ENCODE results near the gene CCDC93. TPM values are rescaled to one million over a fixed set of nuclear protein-coding genes. Genes with fewer than 3 reads are reported as not detected.

The CCDC93 gene
- total and polyA plus RNA-seq, 2 donors from 2014 or later: 6.7 to 36.3 TPM

GRCh38 chr2:117944816-117945215, 69.1 kb downstream of the CCDC93 start:
- no peaks in the 10 kb centered on the region for H3K27me3 ChIP-seq (ENCODE audit: control insufficient read depth, insufficient read depth, low read length)
- peaks cover 7 to 78% (median 56%) of the 10 kb centered on the region in 3 donors for H3K36me3 ChIP-seq (ENCODE audit: control insufficient read depth in 2 of 3, insufficient read depth in 3 of 3, low read length in 3 of 3)
- DNase-seq: no peak
- no peak for TF ChIP-seq CTCF (IDR thresholded peaks at IDR 0.05; ENCODE audit: borderline replicate concordance, extremely low read depth, insufficient read depth)
- no peak overlapping the region for H3K27ac ChIP-seq (ENCODE audit: low read depth in 2 of 2, low read length in 2 of 2)
- H3K9ac ChIP-seq (ENCODE audit: low read length in 3 of 3): no peak overlapping the region
- no peaks in the 10 kb centered on the region for H3K9me3 ChIP-seq (ENCODE audit: control insufficient read depth in 2 of 3, insufficient read depth in 1 of 3, low read length in 3 of 3)
- no peak for FAIRE-seq
- no peak overlapping the region for H3K4me3 ChIP-seq (ENCODE audit: low read length in 3 of 3)
- intact Hi-C loops (cut with DNase I): no loop called here
- H3K4me1 ChIP-seq (ENCODE audit: control insufficient read depth in 2 of 3, insufficient read depth in 2 of 3, low read depth in 1 of 3, low read length in 3 of 3): no peaks in the 10 kb centered on the region

- no peak for TF ChIP-seq CTCF (IDR thresholded peaks at IDR 0.05; ENCODE audit: borderline replicate concordance, extremely low read depth, insufficient read depth)
- Histone ChIP-seq H3K36me3 (ENCODE audit: control insufficient read depth in 2 of 3, insufficient read depth in 3 of 3, low read length in 3 of 3) (peaks cover 7 to 74% (median 65%) of the 10 kb centered on the region in 3 donors), H3K9ac (ENCODE audit: low read length in 3 of 3) (no peak overlapping the region), H3K9me3 (ENCODE audit: control insufficient read depth in 2 of 3, insufficient read depth in 1 of 3, low read length in 3 of 3) (no peaks in the 10 kb centered on the region), H3K4me3 (ENCODE audit: low read length in 3 of 3) (no peak overlapping the region), H3K27me3 (ENCODE audit: control insufficient read depth, insufficient read depth, low read length) (no peaks in the 10 kb centered on the region), H3K27ac (ENCODE audit: low read depth in 2 of 2, low read length in 2 of 2) (no peak overlapping the region), H3K4me1 (ENCODE audit: control insufficient read depth in 2 of 3, insufficient read depth in 2 of 3, low read depth in 1 of 3, low read length in 3 of 3) (no peaks in the 10 kb centered on the region)
- DNase-seq: peak in 1 of 5 donors; percentile 22
- FAIRE-seq: no peak
- intact Hi-C loops (cut with DNase I): no loop called here
Observed at GRCh38 chr2:117943013-117943672, 70.7 kb downstream of the CCDC93 start.

- Histone ChIP-seq H3K9ac (ENCODE audit: low read length in 3 of 3) (no peak overlapping the region), H3K27me3 (ENCODE audit: control insufficient read depth, insufficient read depth, low read length) (no peaks in the 10 kb centered on the region), H3K36me3 (ENCODE audit: control insufficient read depth in 2 of 3, insufficient read depth in 3 of 3, low read length in 3 of 3) (peaks cover 7 to 78% (median 66%) of the 10 kb centered on the region in 3 donors), H3K4me1 (ENCODE audit: control insufficient read depth in 2 of 3, insufficient read depth in 2 of 3, low read depth in 1 of 3, low read length in 3 of 3) (no peaks in the 10 kb centered on the region), H3K9me3 (ENCODE audit: control insufficient read depth in 2 of 3, insufficient read depth in 1 of 3, low read length in 3 of 3) (no peaks in the 10 kb centered on the region), H3K4me3 (ENCODE audit: low read length in 3 of 3) (no peak overlapping the region), H3K27ac (ENCODE audit: low read depth in 2 of 2, low read length in 2 of 2) (no peak overlapping the region)
- intact Hi-C loops (cut with DNase I): no loop called here
- DNase-seq: peak in 1 of 5 donors; percentile 5
- no peak for TF ChIP-seq CTCF (IDR thresholded peaks at IDR 0.05; ENCODE audit: borderline replicate concordance, extremely low read depth, insufficient read depth)
- no peak for FAIRE-seq
Observed at GRCh38 chr2:117942551-117942950, 71.3 kb downstream of the CCDC93 start.

Measured in kidney (tissue), 14 donors.